Astrocyte (in vitro differentiated cells and primary cell): ENCODE measurements around the gene SLC12A3. TPM values are rescaled to one million over a fixed set of nuclear protein-coding genes. Genes with fewer than 3 reads are reported as not detected.

Experiments used
- DNase-seq: peaks from one replicate; pipeline ENCODE4 v3.0.0-alpha.2; 2010; ENCODE audit warnings: low read depth
- FAIRE-seq: peaks from 2 replicates; lab custom pipeline; 2011; peaks lifted over from hg19 to GRCh38; lab: Jason Lieb, UNC
- H2AFZ ChIP-seq: 2 replicates; pipeline ENCODE4 v1.6.0; 2012; ENCODE audit warnings: low read depth, low read length, inconsistent platforms
- H3K27ac ChIP-seq: 2 replicates; pipeline ENCODE4 v1.5.1; 2011; ENCODE audit warnings: low read depth, low read length, inconsistent platforms
- H3K27me3 ChIP-seq: 2 replicates; pipeline ENCODE4 v1.6.0; 2011; ENCODE audit warnings: low read length, inconsistent platforms; ENCODE audit not compliant: insufficient read depth
- H3K36me3 ChIP-seq: 2 replicates; pipeline ENCODE4 v1.5.1; 2011; ENCODE audit warnings: low read length, inconsistent platforms; ENCODE audit not compliant: insufficient read depth
- H3K4me1 ChIP-seq: 2 replicates; pipeline ENCODE4 v1.5.1; 2011; ENCODE audit warnings: low read length, inconsistent platforms; ENCODE audit not compliant: insufficient read depth
- H3K4me2 ChIP-seq: 2 replicates; pipeline ENCODE4 v1.6.0; 2012; ENCODE audit warnings: low read length, inconsistent platforms
- H3K4me3 ChIP-seq: 2 replicates; pipeline ENCODE4 v1.5.1; 2011; ENCODE audit warnings: low read depth, mild to moderate bottlenecking, low read length, inconsistent platforms; ENCODE audit not compliant: insufficient read depth
- H3K79me2 ChIP-seq: 2 replicates; pipeline ENCODE4 v1.6.0; 2012; ENCODE audit warnings: mild to moderate bottlenecking, low read length, inconsistent platforms; ENCODE audit not compliant: insufficient read depth
- H3K9ac ChIP-seq: 2 replicates; pipeline ENCODE4 v1.6.0; 2012; ENCODE audit warnings: mild to moderate bottlenecking, low read length, inconsistent platforms
- H3K9me3 ChIP-seq: 2 replicates; pipeline ENCODE4 v1.5.1; 2012; ENCODE audit warnings: low read depth, mild to moderate bottlenecking, low read length, inconsistent platforms; ENCODE audit not compliant: insufficient read depth
- H4K20me1 ChIP-seq: 2 replicates; pipeline ENCODE4 v1.6.0; 2012; ENCODE audit warnings: low read length, inconsistent platforms; ENCODE audit not compliant: insufficient read depth
- H3K27ac Mint-ChIP-seq: one replicate; pipeline ENCODE4 v1.8.0; 2021; ENCODE audit warnings: mild to moderate bottlenecking, mixed read lengths; ENCODE audit not compliant: unreplicated experiment
- H3K27me3 Mint-ChIP-seq: one replicate; pipeline ENCODE4 v1.8.0; 2021; ENCODE audit warnings: low read depth, mixed read lengths; ENCODE audit not compliant: unreplicated experiment
- H3K36me3 Mint-ChIP-seq: one replicate; pipeline ENCODE4 v1.8.0; 2021; ENCODE audit warnings: low read depth, mixed read lengths; ENCODE audit not compliant: unreplicated experiment
- H3K4me1 Mint-ChIP-seq: one replicate; pipeline ENCODE4 v1.8.0; 2021; ENCODE audit warnings: low read depth, mixed read lengths; ENCODE audit not compliant: unreplicated experiment
- H3K4me3 Mint-ChIP-seq: one replicate; pipeline ENCODE4 v1.8.0; 2021; ENCODE audit warnings: mild to moderate bottlenecking, moderate library complexity, mixed read lengths; ENCODE audit not compliant: unreplicated experiment
- H3K9me3 Mint-ChIP-seq: one replicate; pipeline ENCODE4 v1.8.0; 2021; ENCODE audit warnings: mild to moderate bottlenecking, mixed read lengths; ENCODE audit not compliant: unreplicated experiment
- EZH2 ChIP-seq: IDR thresholded peaks from 2 replicates; pipeline ENCODE4 v1.6.1; 2012; ENCODE audit warnings: mild to moderate bottlenecking, low read length, inconsistent platforms; ENCODE audit not compliant: insufficient read depth
- total RNA-seq: library from RNA; stranded (reverse); gene quantifications from 2 replicates; pipeline ENCODE4 v1.2.1, GENCODE V29; 2021
- TF ChIP-seq, protein P1 (sequence below): IDR thresholded peaks from 2 replicates; pipeline ENCODE4 v1.5.1; 2011; ENCODE audit warnings: low read depth, mild to moderate bottlenecking, inconsistent platforms, low read length, moderate library complexity; ENCODE audit not compliant: insufficient read depth

SLC12A3 gene
- total RNA-seq, 1 donor from 2014 or later = 0.18 TPM

DNA sequence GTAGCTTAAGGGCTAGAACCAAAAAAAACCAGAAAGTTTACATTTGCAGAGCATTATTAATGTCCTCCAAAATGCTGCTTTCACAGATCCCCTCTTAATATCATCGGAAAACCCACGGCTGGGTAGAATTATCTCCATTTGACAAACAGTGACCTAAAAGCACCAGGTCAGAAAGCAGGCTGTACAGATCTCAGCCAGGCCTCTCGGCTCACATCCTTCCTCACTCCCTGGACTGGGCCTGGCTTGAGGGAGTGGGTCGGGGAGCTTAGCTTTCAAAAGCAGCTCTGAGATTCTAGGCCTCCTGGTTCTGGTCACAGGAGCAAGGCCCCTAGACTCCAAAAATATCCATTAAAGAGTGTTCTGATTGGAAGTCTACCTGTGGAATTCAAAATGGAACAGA lies 9.1 kb upstream of the SLC12A3 start:
- Histone ChIP-seq H3K4me2 (no peak overlapping the region), H3K27me3 (no peaks in the 10 kb centered on the region), H3K4me1 (peaks cover 5% of the 10 kb centered on the region), H2AFZ (no peak overlapping the region), H3K79me2 (no peaks in the 10 kb centered on the region), H3K9ac (no peak overlapping the region), H3K27ac (no peak overlapping the region), H3K4me3 (no peak overlapping the region), H4K20me1 (no peaks in the 10 kb centered on the region), H3K36me3 (no peaks in the 10 kb centered on the region), H3K9me3 (no peaks in the 10 kb centered on the region)
- no peaks in the 10 kb centered on the region for H3K36me3 Mint-ChIP-seq
- DNase-seq = no peak
- H3K4me3 Mint-ChIP-seq = no peak overlapping the region
- peaks cover 9% of the 10 kb centered on the region for H3K27me3 Mint-ChIP-seq
- TF ChIP-seq, protein P1, sequence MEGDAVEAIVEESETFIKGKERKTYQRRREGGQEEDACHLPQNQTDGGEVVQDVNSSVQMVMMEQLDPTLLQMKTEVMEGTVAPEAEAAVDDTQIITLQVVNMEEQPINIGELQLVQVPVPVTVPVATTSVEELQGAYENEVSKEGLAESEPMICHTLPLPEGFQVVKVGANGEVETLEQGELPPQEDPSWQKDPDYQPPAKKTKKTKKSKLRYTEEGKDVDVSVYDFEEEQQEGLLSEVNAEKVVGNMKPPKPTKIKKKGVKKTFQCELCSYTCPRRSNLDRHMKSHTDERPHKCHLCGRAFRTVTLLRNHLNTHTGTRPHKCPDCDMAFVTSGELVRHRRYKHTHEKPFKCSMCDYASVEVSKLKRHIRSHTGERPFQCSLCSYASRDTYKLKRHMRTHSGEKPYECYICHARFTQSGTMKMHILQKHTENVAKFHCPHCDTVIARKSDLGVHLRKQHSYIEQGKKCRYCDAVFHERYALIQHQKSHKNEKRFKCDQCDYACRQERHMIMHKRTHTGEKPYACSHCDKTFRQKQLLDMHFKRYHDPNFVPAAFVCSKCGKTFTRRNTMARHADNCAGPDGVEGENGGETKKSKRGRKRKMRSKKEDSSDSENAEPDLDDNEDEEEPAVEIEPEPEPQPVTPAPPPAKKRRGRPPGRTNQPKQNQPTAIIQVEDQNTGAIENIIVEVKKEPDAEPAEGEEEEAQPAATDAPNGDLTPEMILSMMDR = no peak
- no peak for TF ChIP-seq EZH2
- FAIRE-seq = no peak
- peaks cover 5% of the 10 kb centered on the region for H3K9me3 Mint-ChIP-seq
- H3K4me1 Mint-ChIP-seq = peaks cover 8% of the 10 kb centered on the region
- no peak overlapping the region for H3K27ac Mint-ChIP-seq

DNA sequence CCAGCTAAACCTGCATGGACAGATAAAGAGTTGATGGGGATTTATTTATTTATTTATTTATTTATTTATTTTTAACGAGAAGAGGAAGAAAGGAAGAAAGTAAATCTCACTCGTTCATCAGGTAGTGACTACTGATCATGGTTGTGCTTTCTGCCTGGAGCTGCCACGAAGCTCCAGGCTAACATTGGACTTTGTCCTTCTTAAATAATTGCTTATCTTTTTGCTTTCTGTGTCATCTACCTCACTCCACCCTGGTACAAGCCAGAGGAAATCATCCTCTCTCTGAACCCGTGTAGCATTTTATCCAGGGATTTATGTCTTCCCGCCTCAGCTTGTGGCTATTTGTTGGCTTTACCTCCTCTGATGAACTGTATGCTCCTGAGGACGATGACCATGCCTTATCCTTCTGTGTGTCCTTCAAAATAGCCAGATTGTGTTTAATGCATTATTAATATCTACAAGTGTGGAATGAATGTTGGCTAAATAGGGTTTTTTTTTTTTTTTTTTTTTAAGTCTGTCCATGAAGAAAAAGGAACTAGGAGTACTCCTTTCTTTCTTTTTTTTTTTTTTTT lies 8.0 kb upstream of the SLC12A3 start:
- H4K20me1 ChIP-seq = no peaks in the 10 kb centered on the region
- H3K79me2 ChIP-seq = no peaks in the 10 kb centered on the region
- Mint-ChIP-seq H3K27me3 (peaks cover 9% of the 10 kb centered on the region), H3K4me1 (peaks cover 11% of the 10 kb centered on the region), H3K36me3 (no peaks in the 10 kb centered on the region), H3K9me3 (peaks cover 7% of the 10 kb centered on the region), H3K4me3 (no peak overlapping the region), H3K27ac (no peak overlapping the region)
- H3K9me3 ChIP-seq = no peaks in the 10 kb centered on the region
- no peak overlapping the region for H3K9ac ChIP-seq
- no peak overlapping the region for H3K27ac ChIP-seq
- H2AFZ ChIP-seq = no peak overlapping the region
- DNase-seq = no peak
- TF ChIP-seq EZH2 = no peak
- TF ChIP-seq, protein P1 = no peak
- no peaks in the 10 kb centered on the region for H3K27me3 ChIP-seq
- no peak for FAIRE-seq
- peaks cover 4% of the 10 kb centered on the region for H3K4me1 ChIP-seq
- H3K4me3 ChIP-seq = no peak overlapping the region
- no peaks in the 10 kb centered on the region for H3K36me3 ChIP-seq
- H3K4me2 ChIP-seq = no peak overlapping the region

DNA sequence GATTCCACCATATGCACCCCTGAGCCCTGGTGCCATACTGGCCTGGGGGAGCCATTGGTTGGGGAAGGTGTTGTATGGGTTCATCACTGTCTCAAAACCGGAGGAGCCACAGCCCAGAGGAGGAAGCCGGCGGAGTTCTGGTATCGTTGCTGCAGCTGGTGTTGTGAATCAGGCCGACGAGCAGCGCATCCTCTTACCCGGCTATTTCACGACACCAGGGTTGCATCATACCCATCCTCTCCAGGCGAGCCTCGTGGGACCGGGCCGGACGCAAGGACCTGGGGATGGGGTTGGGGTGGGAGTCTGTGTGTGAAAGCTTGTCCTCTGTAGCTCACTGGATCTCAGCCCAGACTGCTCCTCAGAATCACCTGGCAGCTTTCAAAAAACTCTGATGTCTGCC lies 6.6 kb upstream of the SLC12A3 start:
- TF ChIP-seq, protein P1 = no peak
- no peak for TF ChIP-seq EZH2
- H3K27ac Mint-ChIP-seq = peak overlapping the region; percentile 10
- Histone ChIP-seq H3K9ac (no peak overlapping the region), H3K27ac (no peak overlapping the region), H3K36me3 (no peaks in the 10 kb centered on the region), H3K27me3 (no peaks in the 10 kb centered on the region), H3K9me3 (no peaks in the 10 kb centered on the region), H4K20me1 (no peaks in the 10 kb centered on the region), H3K4me2 (no peak overlapping the region), H2AFZ (no peak overlapping the region), H3K79me2 (no peaks in the 10 kb centered on the region), H3K4me3 (no peak overlapping the region), H3K4me1 (peaks cover 4% of the 10 kb centered on the region)
- peaks cover 7% of the 10 kb centered on the region for H3K9me3 Mint-ChIP-seq
- no peak for FAIRE-seq
- no peak for DNase-seq
- H3K27me3 Mint-ChIP-seq = peaks cover 11% of the 10 kb centered on the region
- H3K4me3 Mint-ChIP-seq = no peak overlapping the region
- H3K4me1 Mint-ChIP-seq = peaks cover 11% of the 10 kb centered on the region
- no peaks in the 10 kb centered on the region for H3K36me3 Mint-ChIP-seq
